Measurements from ENCODE around the gene ZNF692. TPM values are rescaled to one million over a fixed set of nuclear protein-coding genes. Genes with fewer than 3 reads are reported as not detected.

ZNF692 gene
- total RNA-seq, 1 experiment from 2014 or later, result 59.1 TPM

GRCh38 chr1:248858891-248859889 lies at the start of gene ZNF692 (continued):
- TF ChIP-seq NR2C2 (CRISPR knock-in tag; IDR thresholded peaks at IDR 0.05) (no peak), ATF3 (CRISPR knock-in tag; conservative IDR thresholded peaks at IDR 0.05) (no peak), ESRRA (CRISPR knock-in tag; IDR thresholded peaks at IDR 0.05; ENCODE audit: borderline replicate concordance) (no peak), FOXP1 (CRISPR knock-in tag; IDR thresholded peaks at IDR 0.05; ENCODE audit: borderline replicate concordance) (peak; percentile 29; the same call in 1 of the 2 replicates), HMGXB4 (CRISPR knock-in tag; IDR thresholded peaks at IDR 0.05) (no peak), TEAD1 (CRISPR knock-in tag; IDR thresholded peaks at IDR 0.05) (peak; percentile 80; the same call in 1 of the 2 replicates), SMAD3 (CRISPR knock-in tag; IDR thresholded peaks at IDR 0.05; ENCODE audit: borderline replicate concordance) (no peak), MAX (CRISPR knock-in tag; IDR thresholded peaks at IDR 0.05) (peak; percentile 82), ZNF317 (CRISPR knock-in tag; IDR thresholded peaks at IDR 0.05; ENCODE audit: borderline replicate concordance, low read depth) (no peak), EMX1 (CRISPR knock-in tag; IDR thresholded peaks at IDR 0.05) (no peak), FOXK1 (CRISPR knock-in tag; IDR thresholded peaks at IDR 0.05) (0 out of 2 replicates have a peak, but pooled peaks have one; percentile 19), ZNF219 (CRISPR knock-in tag; IDR thresholded peaks at IDR 0.05; ENCODE audit: borderline replicate concordance) (no peak), CDX4 (CRISPR knock-in tag; IDR thresholded peaks at IDR 0.05; ENCODE audit: borderline replicate concordance) (no peak), CBFB (CRISPR knock-in tag; IDR thresholded peaks at IDR 0.05; ENCODE audit: low read depth) (no peak), OVOL2 (CRISPR knock-in tag; IDR thresholded peaks at IDR 0.05; ENCODE audit: borderline replicate concordance) (no peak), TEAD4 (CRISPR knock-in tag; IDR thresholded peaks at IDR 0.05) (no peak), MXD4 (CRISPR knock-in tag; IDR thresholded peaks at IDR 0.05; ENCODE audit: borderline replicate concordance) (no peak), ZNF281 (CRISPR knock-in tag; IDR thresholded peaks at IDR 0.05) (no peak), E2F1 (CRISPR knock-in tag; IDR thresholded peaks at IDR 0.05) (no peak)
- TF ChIP-seq, protein P1, sequence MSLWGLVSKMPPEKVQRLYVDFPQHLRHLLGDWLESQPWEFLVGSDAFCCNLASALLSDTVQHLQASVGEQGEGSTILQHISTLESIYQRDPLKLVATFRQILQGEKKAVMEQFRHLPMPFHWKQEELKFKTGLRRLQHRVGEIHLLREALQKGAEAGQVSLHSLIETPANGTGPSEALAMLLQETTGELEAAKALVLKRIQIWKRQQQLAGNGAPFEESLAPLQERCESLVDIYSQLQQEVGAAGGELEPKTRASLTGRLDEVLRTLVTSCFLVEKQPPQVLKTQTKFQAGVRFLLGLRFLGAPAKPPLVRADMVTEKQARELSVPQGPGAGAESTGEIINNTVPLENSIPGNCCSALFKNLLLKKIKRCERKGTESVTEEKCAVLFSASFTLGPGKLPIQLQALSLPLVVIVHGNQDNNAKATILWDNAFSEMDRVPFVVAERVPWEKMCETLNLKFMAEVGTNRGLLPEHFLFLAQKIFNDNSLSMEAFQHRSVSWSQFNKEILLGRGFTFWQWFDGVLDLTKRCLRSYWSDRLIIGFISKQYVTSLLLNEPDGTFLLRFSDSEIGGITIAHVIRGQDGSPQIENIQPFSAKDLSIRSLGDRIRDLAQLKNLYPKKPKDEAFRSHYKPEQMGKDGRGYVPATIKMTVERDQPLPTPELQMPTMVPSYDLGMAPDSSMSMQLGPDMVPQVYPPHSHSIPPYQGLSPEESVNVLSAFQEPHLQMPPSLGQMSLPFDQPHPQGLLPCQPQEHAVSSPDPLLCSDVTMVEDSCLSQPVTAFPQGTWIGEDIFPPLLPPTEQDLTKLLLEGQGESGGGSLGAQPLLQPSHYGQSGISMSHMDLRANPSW (CRISPR knock-in tag; conservative IDR thresholded peaks at IDR 0.05; ENCODE audit: low read depth), result no peak
- TF ChIP-seq, protein P2, sequence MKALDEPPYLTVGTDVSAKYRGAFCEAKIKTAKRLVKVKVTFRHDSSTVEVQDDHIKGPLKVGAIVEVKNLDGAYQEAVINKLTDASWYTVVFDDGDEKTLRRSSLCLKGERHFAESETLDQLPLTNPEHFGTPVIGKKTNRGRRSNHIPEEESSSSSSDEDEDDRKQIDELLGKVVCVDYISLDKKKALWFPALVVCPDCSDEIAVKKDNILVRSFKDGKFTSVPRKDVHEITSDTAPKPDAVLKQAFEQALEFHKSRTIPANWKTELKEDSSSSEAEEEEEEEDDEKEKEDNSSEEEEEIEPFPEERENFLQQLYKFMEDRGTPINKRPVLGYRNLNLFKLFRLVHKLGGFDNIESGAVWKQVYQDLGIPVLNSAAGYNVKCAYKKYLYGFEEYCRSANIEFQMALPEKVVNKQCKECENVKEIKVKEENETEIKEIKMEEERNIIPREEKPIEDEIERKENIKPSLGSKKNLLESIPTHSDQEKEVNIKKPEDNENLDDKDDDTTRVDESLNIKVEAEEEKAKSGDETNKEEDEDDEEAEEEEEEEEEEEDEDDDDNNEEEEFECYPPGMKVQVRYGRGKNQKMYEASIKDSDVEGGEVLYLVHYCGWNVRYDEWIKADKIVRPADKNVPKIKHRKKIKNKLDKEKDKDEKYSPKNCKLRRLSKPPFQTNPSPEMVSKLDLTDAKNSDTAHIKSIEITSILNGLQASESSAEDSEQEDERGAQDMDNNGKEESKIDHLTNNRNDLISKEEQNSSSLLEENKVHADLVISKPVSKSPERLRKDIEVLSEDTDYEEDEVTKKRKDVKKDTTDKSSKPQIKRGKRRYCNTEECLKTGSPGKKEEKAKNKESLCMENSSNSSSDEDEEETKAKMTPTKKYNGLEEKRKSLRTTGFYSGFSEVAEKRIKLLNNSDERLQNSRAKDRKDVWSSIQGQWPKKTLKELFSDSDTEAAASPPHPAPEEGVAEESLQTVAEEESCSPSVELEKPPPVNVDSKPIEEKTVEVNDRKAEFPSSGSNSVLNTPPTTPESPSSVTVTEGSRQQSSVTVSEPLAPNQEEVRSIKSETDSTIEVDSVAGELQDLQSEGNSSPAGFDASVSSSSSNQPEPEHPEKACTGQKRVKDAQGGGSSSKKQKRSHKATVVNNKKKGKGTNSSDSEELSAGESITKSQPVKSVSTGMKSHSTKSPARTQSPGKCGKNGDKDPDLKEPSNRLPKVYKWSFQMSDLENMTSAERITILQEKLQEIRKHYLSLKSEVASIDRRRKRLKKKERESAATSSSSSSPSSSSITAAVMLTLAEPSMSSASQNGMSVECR (CRISPR knock-in tag; IDR thresholded peaks at IDR 0.05; ENCODE audit: borderline replicate concordance), result peak; percentile 75; the same call in 1 of the 2 replicates
